Measurements from ENCODE around the gene IL7R.
"Not testable (repeated sequence)": the region's sequence is repeated elsewhere in the genome, so short reads cannot be mapped to it uniquely, and the experiment has no call there.

Gene IL7R

DNA sequence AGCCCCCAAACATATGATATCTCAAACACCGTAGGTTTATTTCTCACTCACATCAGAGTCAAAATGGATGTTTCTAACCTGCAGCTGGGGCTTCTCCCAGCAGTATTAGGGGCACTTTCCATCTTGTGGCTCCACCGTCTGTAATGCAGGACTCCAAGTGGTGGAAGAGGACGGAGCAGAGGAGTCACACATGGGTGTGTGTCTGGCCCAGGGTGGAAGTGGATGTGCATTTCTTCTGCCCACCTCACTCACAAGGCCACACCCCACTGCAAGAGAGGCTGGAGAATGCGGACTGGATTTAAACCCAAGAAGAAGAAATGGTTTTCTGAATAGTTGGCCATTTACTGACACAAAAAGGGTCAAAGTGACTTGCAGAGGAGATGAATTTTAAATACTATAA lies 13.9 kb downstream of the IL7R start:
- in situ Hi-C loops (cut with MboI; ENCODE audit: low sequenced_read_pairs) = no loop called here

DNA sequence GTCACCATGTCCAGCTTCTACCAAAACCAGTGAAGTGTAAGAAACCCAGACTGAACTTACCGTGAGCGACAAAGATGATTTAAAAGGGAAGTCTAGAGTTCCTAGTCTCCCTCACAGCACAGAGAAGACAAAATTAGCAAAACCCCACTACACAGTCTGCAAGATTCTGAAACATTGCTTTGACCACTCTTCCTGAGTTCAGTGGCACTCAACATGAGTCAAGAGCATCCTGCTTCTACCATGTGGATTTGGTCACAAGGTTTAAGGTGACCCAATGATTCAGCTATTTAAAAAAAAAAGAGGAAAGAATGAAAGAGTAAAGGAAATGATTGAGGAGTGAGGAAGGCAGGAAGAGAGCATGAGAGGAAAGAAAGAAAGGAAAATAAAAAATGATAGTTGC lies 19.8 kb downstream of the IL7R start:
- in situ Hi-C loops (cut with MboI; ENCODE audit: low sequenced_read_pairs) = no loop called here

DNA sequence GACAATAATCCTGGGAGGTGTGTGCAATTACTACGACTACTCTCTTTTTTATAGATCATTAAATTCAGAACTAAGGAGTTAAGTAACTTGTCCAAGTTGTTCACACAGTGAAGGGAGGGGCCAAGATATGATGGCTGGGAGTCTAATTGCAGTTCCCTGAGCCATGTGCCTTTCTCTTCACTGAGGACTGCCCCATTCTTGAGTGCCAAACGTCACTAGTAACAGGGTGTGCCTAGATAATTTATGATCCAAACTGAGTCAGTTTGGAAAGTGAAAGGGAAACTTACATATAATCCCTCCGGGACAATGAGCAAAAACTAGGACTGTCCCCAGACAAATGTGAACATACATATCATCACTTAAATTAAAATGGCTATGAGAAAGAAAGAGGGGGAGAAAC lies 20.2 kb downstream of the IL7R start:
- in situ Hi-C loops (cut with MboI; ENCODE audit: low sequenced_read_pairs) = no loop called here

DNA sequence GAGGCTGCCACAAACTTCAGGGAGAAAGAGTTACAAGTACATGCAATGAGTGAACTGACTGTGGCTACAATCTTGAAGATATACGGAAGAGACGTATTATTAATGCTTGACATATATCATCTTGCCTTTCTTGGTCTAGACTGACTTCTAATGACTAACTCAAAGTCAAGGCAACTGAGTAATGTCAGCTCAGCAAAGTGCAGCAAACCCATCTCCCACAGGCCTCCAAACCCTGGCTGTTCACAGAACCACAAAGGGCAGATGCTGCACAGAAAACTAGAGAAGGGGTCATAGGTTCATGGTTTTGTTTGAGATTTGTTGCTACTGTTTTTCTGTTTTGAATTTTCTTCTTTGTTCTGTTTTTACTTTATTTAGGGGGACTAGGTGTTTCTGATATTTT lies 21.0 kb downstream of the IL7R start:
- in situ Hi-C loops (cut with MboI; ENCODE audit: low sequenced_read_pairs) = no loop called here

DNA sequence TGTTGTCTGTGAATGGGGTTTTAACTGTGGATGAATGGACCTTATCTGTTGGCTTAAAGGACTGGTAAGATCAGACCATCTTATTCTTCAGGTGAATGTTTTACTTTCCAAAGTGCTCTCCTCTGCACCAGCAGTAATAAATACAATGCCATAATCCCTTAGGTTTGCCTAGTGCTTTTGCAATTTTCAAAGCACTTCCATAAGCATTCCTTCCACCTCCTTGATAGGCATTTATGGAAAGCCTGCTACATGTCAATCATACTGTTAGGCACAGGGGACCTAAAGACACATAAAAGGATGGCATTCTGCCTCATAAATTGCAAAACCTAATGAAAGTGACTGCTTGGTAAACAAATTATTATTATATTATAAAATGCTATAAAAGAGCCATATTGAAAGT lies 21.4 kb downstream of the IL7R start:
- in situ Hi-C loops (cut with MboI; ENCODE audit: low sequenced_read_pairs) = no loop called here

DNA sequence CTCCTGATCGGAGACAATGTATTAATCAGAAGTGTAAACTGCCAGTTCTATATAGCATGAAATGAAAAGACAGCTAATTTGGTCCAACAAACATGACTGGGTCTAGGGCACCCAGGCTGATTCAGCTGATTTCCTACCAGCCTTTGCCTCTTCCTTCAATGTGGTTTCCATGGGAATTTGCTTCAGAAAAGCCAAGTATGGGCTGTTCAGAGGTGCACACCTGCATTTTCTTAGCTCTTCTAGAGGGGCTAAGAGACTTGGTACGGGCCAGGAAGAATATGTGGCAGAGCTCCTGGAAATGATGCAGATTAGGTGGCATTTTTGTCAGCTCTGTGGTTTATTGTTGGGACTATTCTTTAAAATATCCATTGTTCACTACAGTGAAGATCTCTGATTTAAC lies 22.4 kb downstream of the IL7R start:
- in situ Hi-C loops (cut with MboI; ENCODE audit: low sequenced_read_pairs) = no loop called here

DNA sequence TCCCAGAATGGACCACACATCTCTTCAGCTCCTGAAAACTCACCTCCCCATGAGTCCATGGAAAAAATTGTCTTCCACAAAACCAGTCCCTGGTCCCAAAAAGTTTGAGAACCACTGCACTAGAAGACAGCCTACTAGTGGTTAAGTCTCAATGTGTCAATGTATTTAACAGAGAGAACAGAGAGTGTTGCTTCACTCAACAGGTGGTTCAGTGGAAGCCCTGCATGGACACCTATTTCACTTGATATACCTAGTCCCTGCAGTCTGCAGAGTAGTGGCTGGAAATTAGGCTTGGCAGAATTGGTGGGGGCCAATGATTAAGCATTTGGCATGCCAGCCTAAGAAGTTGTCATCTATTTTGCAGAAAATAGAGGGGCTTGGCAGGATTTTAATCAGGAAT lies 23.0 kb downstream of the IL7R start:
- in situ Hi-C loops (cut with MboI; ENCODE audit: low sequenced_read_pairs) = no loop called here

DNA sequence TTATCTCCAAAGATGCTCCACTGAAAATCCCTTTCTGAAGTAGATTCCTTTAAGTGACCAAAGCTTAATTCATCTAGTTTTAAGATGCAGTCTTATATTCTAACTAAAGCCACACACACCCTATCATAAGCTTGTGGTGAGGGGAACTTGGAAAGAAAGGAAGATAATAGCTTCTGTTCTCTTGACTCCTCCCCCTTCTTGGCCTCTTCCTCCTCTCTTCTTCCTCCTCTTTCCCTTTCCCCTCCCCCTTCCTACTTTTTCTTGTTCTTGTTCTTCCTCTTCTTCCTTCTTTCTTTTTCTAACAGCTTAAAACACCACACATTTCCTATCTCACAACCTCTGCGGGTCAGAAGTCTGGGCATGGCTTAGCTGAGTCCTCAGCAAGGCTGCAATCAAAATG lies 23.5 kb downstream of the IL7R start:
- in situ Hi-C loops (cut with MboI; ENCODE audit: low sequenced_read_pairs) = no loop called here

DNA sequence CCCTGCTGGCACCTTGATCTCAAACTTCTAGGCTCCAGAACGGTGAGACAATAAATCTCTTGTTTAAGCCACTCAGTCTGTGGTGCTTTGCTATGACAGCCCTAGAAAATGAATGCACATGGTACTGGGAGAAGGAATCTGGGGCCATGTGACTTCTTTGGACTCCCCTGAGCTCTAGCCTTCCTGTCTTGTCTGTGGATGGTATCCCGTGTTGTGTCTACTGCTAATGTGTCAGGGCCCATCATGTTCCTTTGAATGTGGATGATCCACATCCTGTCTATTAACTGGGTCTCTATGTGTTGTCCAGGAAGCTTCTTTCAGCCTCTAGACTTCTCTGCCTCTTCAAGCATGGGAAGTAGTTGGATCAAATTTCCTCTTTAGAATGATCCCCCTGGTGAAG lies 25.1 kb downstream of the IL7R start:
- in situ Hi-C loops (cut with MboI; ENCODE audit: low sequenced_read_pairs) = no loop called here

DNA sequence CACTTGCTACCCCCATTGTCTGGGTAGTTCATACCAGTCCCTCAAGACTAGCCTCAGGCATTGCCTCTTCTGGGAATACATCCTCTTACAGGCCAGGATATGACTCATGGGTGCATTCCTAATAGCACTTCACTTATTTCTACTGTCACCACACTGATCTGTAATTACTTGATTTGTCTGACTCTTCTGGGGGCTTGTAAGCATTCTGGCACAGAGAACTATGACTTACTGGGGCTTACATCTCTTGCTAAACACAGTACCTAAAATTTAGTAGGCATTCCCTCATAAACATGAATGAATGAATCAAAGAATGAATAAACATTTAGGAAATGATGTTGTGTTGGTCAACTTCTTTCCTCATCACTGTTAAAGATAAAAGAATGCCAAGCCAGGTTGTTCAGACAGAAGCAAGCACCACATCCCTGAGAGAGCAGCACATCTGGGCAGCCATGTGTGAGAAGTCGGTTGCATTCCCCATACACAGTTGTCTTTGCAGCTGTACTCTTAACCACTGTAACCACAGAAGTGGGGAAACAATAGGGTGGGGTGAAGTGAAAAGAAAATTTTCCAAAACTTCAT lies 27.6 kb downstream of the IL7R start:
- in situ Hi-C loops (cut with MboI; ENCODE audit: low sequenced_read_pairs) = no loop called here

DNA sequence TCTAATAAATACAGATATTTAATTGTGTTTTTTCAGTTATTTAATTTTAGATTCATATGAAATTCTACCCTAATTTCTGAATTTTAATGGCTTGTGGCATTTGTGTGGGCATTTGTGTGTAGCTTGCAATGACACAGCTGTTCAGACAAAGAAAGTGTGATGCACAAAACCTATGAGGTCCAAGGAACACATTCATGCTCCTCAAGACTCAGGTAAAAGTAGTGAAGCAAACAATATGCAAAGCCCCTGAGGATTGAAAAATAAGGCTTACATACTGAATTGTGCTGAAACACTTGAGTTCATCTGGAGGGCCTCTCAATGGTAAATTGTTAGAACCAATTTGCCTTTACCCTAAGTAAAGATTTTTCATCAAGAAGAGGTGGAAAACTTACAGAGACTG lies 28.1 kb downstream of the IL7R start:
- in situ Hi-C loops (cut with MboI; ENCODE audit: low sequenced_read_pairs) = no loop called here

DNA sequence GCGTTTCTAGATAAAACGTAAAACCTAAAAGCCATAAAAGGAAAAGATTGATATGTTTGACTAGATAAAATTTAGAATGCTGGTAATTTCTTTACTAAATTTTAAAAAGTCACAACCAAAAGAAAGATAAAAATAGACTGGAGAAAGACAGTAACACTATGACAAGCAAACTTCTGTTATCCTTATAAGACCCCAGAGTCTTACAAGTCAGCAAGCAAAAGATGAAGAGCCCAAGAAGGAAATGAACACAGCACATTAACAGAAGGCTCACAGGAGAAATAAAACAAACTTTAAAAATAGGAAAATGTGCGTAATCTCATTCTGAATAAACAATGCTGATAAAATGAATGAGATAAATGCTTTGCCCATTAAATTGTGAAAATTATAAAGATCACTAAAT lies 29.7 kb downstream of the IL7R start:
- in situ Hi-C loops (cut with MboI; ENCODE audit: low sequenced_read_pairs) = no loop called here

DNA sequence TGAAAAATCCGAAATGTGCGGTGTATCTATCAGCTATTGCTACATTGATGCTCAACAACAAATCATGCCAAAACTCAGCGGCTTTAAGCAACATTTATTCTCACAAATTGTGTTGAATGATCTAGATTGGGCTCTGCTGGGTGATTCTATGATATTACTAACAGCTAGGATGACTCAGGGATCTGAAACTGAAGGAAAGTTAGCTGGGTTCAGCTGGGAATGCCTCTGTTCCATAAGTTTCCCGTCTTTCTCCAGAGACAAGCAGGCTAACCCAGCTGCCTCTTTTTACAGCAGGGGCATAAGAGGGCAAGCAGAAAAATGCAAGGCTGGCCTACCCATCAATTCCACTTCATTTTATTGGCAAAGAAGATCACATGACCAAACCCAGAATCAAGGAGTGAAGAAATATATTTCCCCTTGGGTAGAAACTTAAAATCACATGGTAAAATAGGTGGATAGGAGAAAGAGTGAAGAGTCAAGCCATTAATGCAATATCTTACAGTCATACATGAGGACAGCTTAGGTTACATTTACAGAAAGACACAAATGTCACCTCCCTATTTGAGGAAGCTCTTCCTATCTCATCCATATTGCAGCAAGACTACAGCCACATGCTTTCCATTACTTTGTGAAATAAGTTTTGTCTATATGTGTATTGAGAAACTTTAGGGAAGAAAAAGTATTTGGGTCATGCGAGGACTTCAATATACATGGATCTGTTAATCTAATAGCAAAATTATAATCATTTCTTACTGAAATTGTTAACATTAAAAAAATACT lies 30.8 kb downstream of the IL7R start:
- in situ Hi-C loops (cut with MboI; ENCODE audit: low sequenced_read_pairs) = no loop called here

DNA sequence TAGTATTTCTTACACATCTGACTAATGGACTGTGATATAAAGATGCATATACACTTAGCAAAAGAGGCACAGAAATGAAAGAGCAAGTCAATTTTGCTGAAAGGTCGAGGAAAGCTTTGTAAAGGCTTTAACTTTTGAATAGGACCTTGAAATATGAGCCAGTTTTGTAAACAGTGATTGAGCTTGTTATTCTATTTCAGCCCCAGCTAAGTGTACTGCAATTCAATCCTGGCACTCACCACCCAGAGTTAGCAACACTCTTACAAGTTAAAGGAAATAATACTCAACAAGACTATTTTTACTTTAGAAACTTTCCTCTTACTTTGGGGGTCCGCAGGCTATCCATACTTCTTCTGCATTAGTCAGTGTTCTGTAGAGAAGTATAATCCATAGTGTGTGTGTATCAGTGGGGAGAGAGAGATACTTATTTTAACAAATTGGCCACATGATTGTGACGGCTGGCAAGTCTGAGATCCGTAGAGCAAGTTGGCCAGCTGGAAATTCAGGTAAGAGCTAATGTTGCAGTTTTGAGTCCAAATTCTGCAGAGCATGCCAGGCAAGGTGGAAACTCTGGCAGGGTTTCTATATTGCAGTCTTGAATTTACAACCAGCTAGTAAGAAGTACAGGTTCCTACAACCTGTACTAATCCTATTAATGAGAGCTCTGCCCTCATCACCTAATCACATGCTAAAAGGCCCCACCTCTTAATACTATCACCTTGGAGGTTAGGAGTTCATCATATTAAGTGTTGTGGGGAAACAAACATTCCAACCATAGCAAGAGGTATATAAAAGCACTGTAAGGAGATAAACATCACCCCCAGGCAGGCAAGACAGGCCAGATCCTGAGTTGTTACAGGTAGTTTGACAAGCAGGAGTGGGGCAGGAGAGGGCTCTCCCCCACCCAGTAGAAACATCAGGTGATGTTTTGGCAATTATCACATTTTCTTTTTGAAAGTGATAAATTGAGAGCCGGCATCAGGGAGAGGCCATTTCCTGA lies 33.6 kb downstream of the IL7R start:
- in situ Hi-C loops (cut with MboI; ENCODE audit: low sequenced_read_pairs) = no loop called here

DNA sequence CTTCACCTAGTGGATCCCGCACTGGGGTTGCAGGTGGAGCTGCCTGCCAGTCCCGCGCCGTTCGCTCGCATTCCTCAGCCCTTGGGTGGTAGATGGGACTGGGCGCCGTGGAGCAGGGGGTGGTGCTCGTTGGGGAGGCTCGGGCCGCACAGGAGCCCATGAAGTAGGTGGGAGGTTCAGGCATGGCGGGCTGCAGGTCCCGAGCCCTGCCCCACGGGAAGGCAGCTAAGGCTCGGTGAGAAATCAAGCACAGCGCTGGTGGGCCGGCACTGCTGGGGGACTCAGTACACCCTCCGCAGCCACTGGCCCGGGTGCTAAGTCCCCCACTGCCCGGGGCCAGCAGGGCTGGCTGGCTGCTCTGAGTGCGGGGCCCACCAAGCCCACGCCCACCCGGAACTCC lies 36.1 kb downstream of the IL7R start:
- in situ Hi-C loops (cut with MboI; ENCODE audit: low sequenced_read_pairs) = not testable (repeated sequence)

DNA sequence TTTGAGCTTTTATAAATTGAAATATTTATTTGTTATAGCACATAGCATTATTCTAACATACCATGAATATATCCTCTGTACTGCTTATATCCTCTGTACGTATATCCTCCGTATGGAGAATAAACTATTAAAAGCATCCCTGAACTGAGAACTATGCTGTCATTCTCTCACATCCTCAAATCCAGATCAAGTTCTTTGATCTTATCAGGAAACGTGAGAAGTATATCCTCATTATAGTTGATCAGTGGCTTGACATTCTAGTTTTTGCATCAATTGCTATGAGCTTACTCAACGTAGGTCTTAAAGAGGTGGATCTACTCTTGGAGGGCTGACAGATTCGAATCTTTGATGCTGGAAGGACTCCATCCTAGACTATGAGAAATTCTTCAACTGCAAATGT lies 37.4 kb downstream of the IL7R start:
- in situ Hi-C loops (cut with MboI; ENCODE audit: low sequenced_read_pairs) = no loop called here

DNA sequence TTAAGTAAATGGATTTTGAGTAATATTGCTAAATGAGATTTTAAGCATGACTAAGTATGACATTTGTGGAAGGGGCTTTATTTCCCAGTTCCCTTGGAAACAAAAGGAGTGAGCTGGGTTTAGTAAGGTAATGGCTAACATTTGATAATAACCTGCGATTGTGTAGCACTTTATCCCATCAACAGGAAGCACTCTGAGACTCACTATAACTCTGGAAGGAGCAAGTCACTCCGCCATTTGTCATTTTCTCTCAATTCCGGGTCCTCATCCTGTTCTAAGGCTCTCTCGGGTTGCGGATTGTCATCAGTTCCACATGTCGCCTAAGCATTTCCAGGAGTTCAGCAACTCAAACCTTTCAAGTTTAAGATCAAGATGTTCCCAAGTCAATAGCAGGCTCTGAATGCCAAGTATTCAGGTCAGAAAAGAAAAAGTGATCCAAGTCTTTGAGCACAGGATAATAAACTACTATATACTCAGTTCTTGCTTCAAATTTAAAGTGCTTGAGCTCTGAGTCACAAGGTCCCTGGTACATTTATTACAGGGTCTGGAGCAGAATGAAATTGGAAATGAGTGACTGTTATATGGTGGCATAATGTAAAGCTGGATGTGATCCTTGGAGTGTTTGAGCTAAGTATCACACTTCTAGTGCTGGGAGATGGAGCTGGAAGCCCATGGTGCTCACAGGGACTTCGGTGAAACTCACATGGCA lies 42.4 kb downstream of the IL7R start:
- in situ Hi-C loops (cut with MboI; ENCODE audit: low sequenced_read_pairs) = no loop called here

DNA sequence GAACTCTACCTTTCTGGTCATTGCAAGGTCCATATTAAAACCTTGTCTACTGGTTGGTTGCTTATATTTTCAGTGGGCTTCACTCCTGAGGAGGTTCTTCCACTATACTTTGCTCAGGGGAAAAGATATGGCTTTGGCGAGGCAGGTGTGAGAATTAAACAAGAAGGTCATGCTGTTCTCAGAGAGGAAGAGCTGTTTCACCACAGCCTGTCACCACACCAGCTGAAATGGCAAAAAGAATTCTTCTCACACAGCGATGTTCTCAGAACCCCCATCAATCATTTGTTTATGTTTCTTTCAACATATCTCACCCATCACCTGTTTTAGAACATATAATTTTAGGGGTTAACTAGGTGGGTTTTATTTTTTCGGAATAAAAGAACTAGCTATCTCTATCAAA lies 43.1 kb downstream of the IL7R start:
- in situ Hi-C loops (cut with MboI; ENCODE audit: low sequenced_read_pairs) = no loop called here

DNA sequence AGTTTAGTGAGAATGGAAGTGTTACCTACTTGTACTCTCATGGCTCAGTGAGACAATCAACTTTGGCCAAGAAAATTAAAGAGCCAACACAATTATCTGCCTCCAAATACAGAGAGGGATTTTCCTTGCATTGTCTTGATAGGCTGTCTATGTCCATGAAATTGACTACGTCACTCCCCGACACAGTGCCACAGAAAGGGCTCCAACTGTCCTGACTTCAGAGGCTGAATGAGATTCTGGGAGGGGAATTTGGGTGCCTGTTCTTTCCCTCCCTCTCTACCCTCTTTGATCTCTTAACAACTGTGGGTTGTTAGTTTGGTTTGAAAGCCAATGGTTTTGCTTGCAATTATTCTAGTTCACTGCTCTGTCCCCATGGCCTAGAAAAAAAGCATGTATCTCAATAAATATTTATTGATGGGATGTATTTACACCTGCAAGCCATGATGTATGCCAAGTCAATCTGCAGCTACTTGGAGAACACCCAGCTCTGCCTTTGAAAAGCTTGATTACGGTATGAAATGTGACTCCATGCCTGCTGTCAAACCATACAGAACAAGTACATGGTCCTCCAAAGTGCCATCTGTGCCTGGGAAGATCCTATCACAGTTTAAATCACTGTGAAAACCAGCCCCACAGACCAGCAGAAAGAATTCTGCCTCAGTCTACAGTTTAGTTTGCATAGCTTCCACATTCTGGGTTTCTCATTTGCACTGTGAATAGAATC lies 44.4 kb downstream of the IL7R start:
- in situ Hi-C loops (cut with MboI; ENCODE audit: low sequenced_read_pairs) = no loop called here

DNA sequence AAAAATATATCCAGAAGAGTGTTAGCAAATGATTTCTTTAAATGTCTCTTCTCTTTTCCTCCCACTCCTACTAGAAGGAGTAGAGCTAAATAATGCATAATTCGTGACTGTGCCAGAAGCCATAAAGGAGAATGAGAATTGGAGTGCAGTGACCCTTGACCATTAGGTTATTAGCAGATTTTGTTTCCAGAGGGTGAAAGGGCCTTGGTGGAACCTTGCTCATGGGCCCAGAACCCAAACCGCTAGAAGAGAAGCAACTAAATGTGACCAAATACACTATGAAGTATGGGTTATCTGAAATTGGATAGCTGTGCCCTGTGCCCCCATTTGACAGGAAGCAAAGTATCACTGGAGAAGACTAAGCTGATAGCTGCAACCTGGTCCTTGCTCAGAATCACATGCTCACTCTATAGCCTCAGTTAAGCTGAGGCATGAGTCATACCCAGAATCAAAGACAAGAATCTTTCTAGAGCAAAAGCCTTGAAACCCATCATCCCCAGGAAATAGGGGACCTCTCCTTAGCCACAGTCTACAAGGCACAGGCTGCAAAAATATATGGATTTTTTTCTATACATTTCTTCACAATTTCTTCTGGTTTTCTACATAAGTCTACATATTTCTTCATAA lies 45.5 kb downstream of the IL7R start:
- in situ Hi-C loops (cut with MboI; ENCODE audit: low sequenced_read_pairs) = no loop called here
